Esophagus muscularis mucosa (tissue), 4 donors: ENCODE data around the gene COX8A. TPM values are rescaled to one million over a fixed set of nuclear protein-coding genes. Genes with fewer than 3 reads are reported as not detected.

Source experiments
- DNase-seq: peaks from one replicate; pipeline ENCODE4 v3.0.0-alpha.2; 2017; ENCODE audit errors: extremely low spot score
- H3K27ac ChIP-seq, 4 donors: fragments of 200-600 bp; sonication (generic); replicated peaks in 1 of 4; 1 replicate in 3 of 4; 2 replicates in 1 of 4; pipeline ENCODE4 v1.5.1; 2016 to 2019; ENCODE audit warnings: mild to moderate bottlenecking in 1 of 4
- H3K27me3 ChIP-seq, 4 donors: fragments of 200-600 bp; sonication (generic); one replicate each; pipeline versions ENCODE4 v1.5.1 to v1.6.0; 2016 to 2019
- H3K36me3 ChIP-seq, 4 donors: fragments of 200-600 bp; sonication (generic); one replicate each; pipeline ENCODE4 v1.5.1; 2016 to 2019
- H3K4me1 ChIP-seq, 4 donors: fragments of 200-600 bp; sonication (generic); one replicate each; pipeline ENCODE4 v1.5.1; 2016 to 2019
- H3K4me3 ChIP-seq, 4 donors: fragments of 200-600 bp; sonication (generic); 1 replicate in 2 of 4; 2 replicates in 2 of 4; pipeline ENCODE4 v1.5.1; 2016 to 2019; ENCODE audit warnings: mild to moderate bottlenecking in 4 of 4, moderate library complexity in 1 of 4
- H3K9me3 ChIP-seq, 4 donors: fragments of 200-600 bp; sonication (generic); 1 replicate in 3 of 4; 2 replicates in 1 of 4; pipeline ENCODE4 v1.5.1; 2016 to 2019
- EP300 ChIP-seq: sonication (generic); formaldehyde crosslinking; IDR thresholded peaks from one replicate; pipeline ENCODE4 v1.6.1; 2017; ENCODE audit warnings: antibody characterized with exemption
- POLR2A ChIP-seq: fragments of 450-650 bp; IDR thresholded peaks from one replicate; pipeline ENCODE4 v1.6.1; 2017; ENCODE audit warnings: antibody characterized with exemption, moderate library complexity, mild to moderate bottlenecking, low read depth
- POLR2AphosphoS5 ChIP-seq, 2 donors: sonication (generic); formaldehyde crosslinking; IDR thresholded peaks; one replicate each; pipeline ENCODE4 v1.6.1; 2017; ENCODE audit warnings: antibody characterized with exemption in 2 of 2
- WGBS: methylation state at CpG from one replicate; pipeline ENCODE4 v1.1.5; 2018; 5-methylcytosine and 5-hydroxymethylcytosine counted together
- intact Hi-C: fragments of 100-400 bp; cut with DNase I; formaldehyde crosslinking; loops from one replicate; pipeline ENCODE4 v1.15.1; 2023
- total RNA-seq, 4 donors: library from RNA; depleted of rRNA; stranded (reverse); fragments of >200 nt; gene quantifications; one replicate each; pipeline versions ENCODE4 v1.1.0 to v1.2.1, GENCODE V29; 2016
- TF ChIP-seq, protein P1 (sequence below), 3 experiments: fragments of 200-600 bp in 2 of 3; fragments of 450-650 bp in 1 of 3; sonication (generic) in 2 of 3; IDR thresholded peaks; one replicate each; pipeline ENCODE4 v1.5.1; 2017 to 2019; ENCODE audit warnings: antibody characterized with exemption in 3 of 3, mild to moderate bottlenecking in 2 of 3, moderate library complexity in 1 of 3

COX8A gene
- total RNA-seq, 4 donors from 2014 or later, result 393 to 518 (median 445) TPM

DNA sequence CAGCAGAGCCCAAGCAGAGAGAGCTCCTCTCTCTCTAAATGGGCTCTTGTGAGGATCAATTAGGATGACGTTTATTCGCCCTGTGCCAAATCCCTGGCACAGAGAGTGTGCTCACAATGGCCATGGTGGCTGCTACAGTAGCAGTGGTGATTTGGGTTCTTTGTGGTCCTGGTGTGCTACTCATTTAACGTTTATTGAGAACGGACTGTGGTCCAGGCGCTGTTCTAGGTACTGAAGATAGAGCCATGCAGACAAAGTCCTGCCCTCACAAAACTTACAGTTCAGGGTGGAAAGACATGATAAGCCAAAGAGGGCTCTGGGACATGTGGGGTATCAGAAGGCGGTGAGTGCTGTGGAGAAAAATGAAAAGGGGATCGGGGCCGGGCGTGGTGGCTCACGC is 17.1 kb downstream of the COX8A start:
- intact Hi-C loops, result no loop called here
- H3K36me3 ChIP-seq, result peaks cover 27 to 86% (median 62%) of the 10 kb centered on the region in 4 donors
- no peak for DNase-seq

DNA sequence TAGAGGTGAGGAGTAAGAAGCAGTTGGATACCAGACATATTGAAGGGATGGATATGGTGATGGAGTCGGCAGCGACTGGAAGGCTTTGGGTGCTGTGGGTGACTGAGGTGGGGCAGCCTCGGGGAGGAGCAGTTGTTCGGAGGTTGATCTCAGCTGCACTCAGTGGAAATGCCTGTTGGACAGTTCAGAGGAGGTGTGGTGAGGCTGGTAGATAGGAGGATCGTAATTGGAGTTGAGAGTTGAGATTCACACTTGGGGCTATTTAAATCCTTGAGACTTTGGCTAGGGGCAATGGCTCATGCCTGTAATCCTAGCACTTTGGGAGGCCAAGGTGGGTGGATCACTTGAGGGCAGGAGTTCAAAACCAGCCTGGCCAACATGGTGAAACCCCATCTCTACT is 18.7 kb downstream of the COX8A start:
- Histone ChIP-seq H3K27ac (no peak overlapping the region), H3K9me3 (no peaks in the 10 kb centered on the region), H3K4me3 (no peak overlapping the region), H3K36me3 (peaks cover 42 to 100% (median 78%) of the 10 kb centered on the region in 4 donors), H3K4me1 (peaks cover 3 to 10% (median 5%) of the 10 kb centered on the region in 4 donors), H3K27me3 (no peaks in the 10 kb centered on the region)
- DNase-seq, result no peak
- TF ChIP-seq, protein P1, sequence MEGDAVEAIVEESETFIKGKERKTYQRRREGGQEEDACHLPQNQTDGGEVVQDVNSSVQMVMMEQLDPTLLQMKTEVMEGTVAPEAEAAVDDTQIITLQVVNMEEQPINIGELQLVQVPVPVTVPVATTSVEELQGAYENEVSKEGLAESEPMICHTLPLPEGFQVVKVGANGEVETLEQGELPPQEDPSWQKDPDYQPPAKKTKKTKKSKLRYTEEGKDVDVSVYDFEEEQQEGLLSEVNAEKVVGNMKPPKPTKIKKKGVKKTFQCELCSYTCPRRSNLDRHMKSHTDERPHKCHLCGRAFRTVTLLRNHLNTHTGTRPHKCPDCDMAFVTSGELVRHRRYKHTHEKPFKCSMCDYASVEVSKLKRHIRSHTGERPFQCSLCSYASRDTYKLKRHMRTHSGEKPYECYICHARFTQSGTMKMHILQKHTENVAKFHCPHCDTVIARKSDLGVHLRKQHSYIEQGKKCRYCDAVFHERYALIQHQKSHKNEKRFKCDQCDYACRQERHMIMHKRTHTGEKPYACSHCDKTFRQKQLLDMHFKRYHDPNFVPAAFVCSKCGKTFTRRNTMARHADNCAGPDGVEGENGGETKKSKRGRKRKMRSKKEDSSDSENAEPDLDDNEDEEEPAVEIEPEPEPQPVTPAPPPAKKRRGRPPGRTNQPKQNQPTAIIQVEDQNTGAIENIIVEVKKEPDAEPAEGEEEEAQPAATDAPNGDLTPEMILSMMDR (IDR thresholded peaks at IDR 0.05), result no peak
- TF ChIP-seq POLR2AphosphoS5 (IDR thresholded peaks at IDR 0.05), result no peak
- TF ChIP-seq EP300, result no peak
- no peak for TF ChIP-seq POLR2A
- 92% methylated on average over 5 of the region's 5 CpGs for WGBS
- intact Hi-C loops, result no loop called here

More for the DNA sequence above, 17.1 kb downstream of the COX8A start:
- Histone ChIP-seq H3K27me3 (no peaks in the 10 kb centered on the region), H3K4me1 (peaks cover 15 to 25% (median 19%) of the 10 kb centered on the region in 4 donors), H3K4me3 (no peak overlapping the region), H3K9me3 (no peaks in the 10 kb centered on the region), H3K27ac (no peak overlapping the region)
- 91% methylated on average over 10 of the region's 10 CpGs for WGBS
- TF ChIP-seq POLR2AphosphoS5 (IDR thresholded peaks at IDR 0.05), result no peak
- no peak for TF ChIP-seq EP300
- TF ChIP-seq, protein P1 (IDR thresholded peaks at IDR 0.05), result no peak
- no peak for TF ChIP-seq POLR2A

DNA sequence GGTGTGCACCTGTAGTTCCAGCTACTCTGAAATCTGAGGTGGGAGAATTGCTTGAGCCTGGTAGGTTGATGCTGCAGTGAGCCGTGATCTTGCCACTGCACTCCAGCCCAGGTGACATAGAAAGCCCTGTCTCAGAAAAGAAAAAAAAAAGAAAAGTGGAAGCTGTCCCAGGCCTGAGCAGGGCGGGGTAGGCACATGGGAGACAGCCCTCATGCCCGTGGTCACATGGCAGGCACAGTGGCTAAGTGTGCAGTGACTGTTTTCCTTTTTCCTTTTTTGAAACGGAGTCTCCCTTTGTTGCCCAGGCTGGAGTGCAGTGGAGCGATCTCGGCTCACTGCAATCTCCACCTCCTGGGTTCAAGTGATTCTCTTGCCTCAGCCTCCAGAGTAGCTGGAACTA is 19.6 kb downstream of the COX8A start:
- Histone ChIP-seq H3K27me3 (peaks cover 0 to 4% (median 0%) of the 10 kb centered on the region in 4 donors), H3K9me3 (no peaks in the 10 kb centered on the region), H3K27ac (no peak overlapping the region), H3K36me3 (peaks cover 49 to 100% (median 80%) of the 10 kb centered on the region in 4 donors), H3K4me3 (no peak overlapping the region), H3K4me1 (peaks cover 5 to 12% (median 6%) of the 10 kb centered on the region in 4 donors)
- TF ChIP-seq POLR2AphosphoS5 (IDR thresholded peaks at IDR 0.05) (no peak), POLR2A (no peak), EP300 (no peak)
- TF ChIP-seq, protein P1 (IDR thresholded peaks at IDR 0.05), result no peak
- WGBS, result 74% methylated on average over 6 of the region's 6 CpGs
- intact Hi-C loops, result no loop called here
- no peak for DNase-seq

DNA sequence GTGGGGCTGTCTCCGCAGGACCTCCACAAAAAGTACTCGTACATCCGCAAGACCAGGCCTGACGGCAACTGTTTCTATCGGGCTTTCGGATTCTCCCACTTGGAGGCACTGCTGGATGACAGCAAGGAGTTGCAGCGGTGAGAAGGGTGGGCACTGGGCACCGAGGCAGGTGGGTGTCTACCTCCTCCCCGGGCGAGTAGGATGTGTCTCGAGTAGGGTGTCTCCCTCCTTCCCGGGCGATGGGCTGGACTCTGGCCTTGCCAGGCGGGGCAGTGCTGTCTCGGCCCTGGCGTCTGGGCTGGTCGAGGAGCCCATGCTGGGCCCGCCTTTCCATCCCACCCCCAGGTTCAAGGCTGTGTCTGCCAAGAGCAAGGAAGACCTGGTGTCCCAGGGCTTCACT is 22.1 kb downstream of the COX8A start:
- DNase-seq, result no peak
- 100% methylated on average over 3 of the region's 18 CpGs for WGBS
- Histone ChIP-seq H3K9me3 (no peaks in the 10 kb centered on the region), H3K36me3 (peaks cover 45 to 75% (median 62%) of the 10 kb centered on the region in 4 donors), H3K4me1 (peaks cover 30 to 38% (median 31%) of the 10 kb centered on the region in 4 donors), H3K4me3 (no peak overlapping the region), H3K27ac (no peak overlapping the region), H3K27me3 (peaks cover 0 to 15% (median 0%) of the 10 kb centered on the region in 4 donors)
- intact Hi-C loops, result no loop called here
- no peak for TF ChIP-seq POLR2AphosphoS5 (IDR thresholded peaks at IDR 0.05)
- TF ChIP-seq, protein P1 (IDR thresholded peaks at IDR 0.05), result no peak
- no peak for TF ChIP-seq EP300
- TF ChIP-seq POLR2A, result no peak

DNA sequence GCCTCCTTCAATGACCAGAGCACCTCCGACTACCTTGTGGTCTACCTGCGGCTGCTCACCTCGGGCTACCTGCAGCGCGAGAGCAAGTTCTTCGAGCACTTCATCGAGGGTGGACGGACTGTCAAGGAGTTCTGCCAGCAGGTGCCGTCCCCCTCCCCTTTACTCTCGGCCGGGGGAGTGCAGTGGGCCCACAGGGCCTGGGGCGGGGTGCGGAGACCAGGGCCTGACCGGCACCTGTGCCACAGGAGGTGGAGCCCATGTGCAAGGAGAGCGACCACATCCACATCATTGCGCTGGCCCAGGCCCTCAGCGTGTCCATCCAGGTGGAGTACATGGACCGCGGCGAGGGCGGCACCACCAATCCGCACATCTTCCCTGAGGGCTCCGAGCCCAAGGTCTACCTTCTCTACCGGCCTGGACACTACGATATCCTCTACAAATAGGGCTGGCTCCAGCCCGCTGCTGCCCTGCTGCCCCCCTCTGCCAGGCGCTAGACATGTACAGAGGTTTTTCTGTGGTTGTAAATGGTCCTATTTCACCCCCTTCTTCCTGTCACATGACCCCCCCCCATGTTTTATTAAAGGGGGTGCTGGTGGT is 22.8 kb downstream of the COX8A start:
- Histone ChIP-seq H3K4me1 (peaks cover 36 to 44% (median 38%) of the 10 kb centered on the region in 4 donors), H3K27ac (no peak overlapping the region), H3K27me3 (peaks cover 0 to 15% (median 0%) of the 10 kb centered on the region in 4 donors), H3K36me3 (peaks cover 45 to 68% (median 57%) of the 10 kb centered on the region in 4 donors), H3K4me3 (no peak overlapping the region), H3K9me3 (no peaks in the 10 kb centered on the region)
- TF ChIP-seq, protein P1 (IDR thresholded peaks at IDR 0.05), result no peak
- TF ChIP-seq POLR2A (no peak), EP300 (no peak)
- intact Hi-C loops, result no loop called here
- no peak for DNase-seq
- WGBS, result 93% methylated on average over 18 of the region's 27 CpGs
